T follicular helper cell (primary cell): ENCODE results near the gene PNO1.
A peak's percentile ranks its signal among the peaks of the same experiment; 100 is the strongest.
"Not testable (repeated sequence)": the region's sequence is repeated elsewhere in the genome, so short reads cannot be mapped to it uniquely, and the experiment has no call there.

Experiments used
- DNase-seq: peaks from one replicate; pipeline ENCODE4 v3.0.0-alpha.2; 2020; ENCODE audit warnings: low read depth

Gene PNO1

GRCh38 chr2:68157002-68157401 lies 686 bp upstream of the PNO1 start:
- no peak for DNase-seq

- DNase-seq = no peak
Measured at GRCh38 chr2:68158134-68158447, 403 bp downstream of the PNO1 start.

- no peak for DNase-seq
Measured at GRCh38 chr2:68163641-68164040, 6.0 kb downstream of the PNO1 start.

GRCh38 chr2:68167186-68167585 lies 9.5 kb downstream of the PNO1 start:
- DNase-seq = no peak

- no peak for DNase-seq
Measured at GRCh38 chr2:68169308-68169707, 11.6 kb downstream of the PNO1 start.

GRCh38 chr2:68171146-68171545 lies 13.5 kb downstream of the PNO1 start:
- no peak for DNase-seq

GRCh38 chr2:68171684-68172083 lies 14.0 kb downstream of the PNO1 start:
- no peak for DNase-seq

- DNase-seq = no peak
Measured at GRCh38 chr2:68172521-68172920, 14.8 kb downstream of the PNO1 start.

GRCh38 chr2:68172990-68173700 lies 15.5 kb downstream of the PNO1 start:
- no peak for DNase-seq

- not testable (repeated sequence) for DNase-seq
Measured at GRCh38 chr2:68175210-68175609, 17.5 kb downstream of the PNO1 start.

- no peak for DNase-seq
Measured at GRCh38 chr2:68176657-68177056, 19.0 kb downstream of the PNO1 start.

- DNase-seq = no peak
Measured at GRCh38 chr2:68177541-68177940, 19.9 kb downstream of the PNO1 start.

GRCh38 chr2:68178432-68178831 lies 20.7 kb downstream of the PNO1 start:
- no peak for DNase-seq

- no peak for DNase-seq
Measured at GRCh38 chr2:68178954-68179627, 21.4 kb downstream of the PNO1 start.

GRCh38 chr2:68182902-68183301 lies 25.2 kb downstream of the PNO1 start:
- DNase-seq = no peak

- DNase-seq = peak; percentile 30
Measured at GRCh38 chr2:68185541-68186164, 28.0 kb downstream of the PNO1 start.

- DNase-seq = no peak
Measured at GRCh38 chr2:68187329-68187728, 29.6 kb downstream of the PNO1 start.

- DNase-seq = no peak
Measured at GRCh38 chr2:68188831-68189230, 31.1 kb downstream of the PNO1 start.

- DNase-seq = no peak
Measured at GRCh38 chr2:68189991-68190784, 32.5 kb downstream of the PNO1 start.

- no peak for DNase-seq
Measured at GRCh38 chr2:68190991-68191731, 33.5 kb downstream of the PNO1 start.

- no peak for DNase-seq
Measured at GRCh38 chr2:68193144-68193543, 35.5 kb downstream of the PNO1 start.
